Thyroid gland (tissue), 4 donors: ENCODE measurements around the gene TOM1L2.

ENCODE experiments used
- POLR2A ChIP-seq, 2 donors: fragments of 450-650 bp; IDR thresholded peaks; one replicate each; pipeline ENCODE4 v1.6.1; 2017; ENCODE audit warnings: antibody characterized with exemption in 2 of 2, mild to moderate bottlenecking in 2 of 2, moderate library complexity in 1 of 2
- TF ChIP-seq, protein P1 (sequence below), 6 experiments: fragments of 200-600 bp in 3 of 6; fragments of 450-650 bp in 3 of 6; sonication (generic) in 3 of 6; IDR thresholded peaks; one replicate each; pipeline ENCODE4 v1.5.1; 2016 to 2019; ENCODE audit warnings: antibody characterized with exemption in 6 of 6, mild to moderate bottlenecking in 2 of 6, inconsistent platforms in 1 of 6, moderate library complexity in 1 of 6

DNA sequence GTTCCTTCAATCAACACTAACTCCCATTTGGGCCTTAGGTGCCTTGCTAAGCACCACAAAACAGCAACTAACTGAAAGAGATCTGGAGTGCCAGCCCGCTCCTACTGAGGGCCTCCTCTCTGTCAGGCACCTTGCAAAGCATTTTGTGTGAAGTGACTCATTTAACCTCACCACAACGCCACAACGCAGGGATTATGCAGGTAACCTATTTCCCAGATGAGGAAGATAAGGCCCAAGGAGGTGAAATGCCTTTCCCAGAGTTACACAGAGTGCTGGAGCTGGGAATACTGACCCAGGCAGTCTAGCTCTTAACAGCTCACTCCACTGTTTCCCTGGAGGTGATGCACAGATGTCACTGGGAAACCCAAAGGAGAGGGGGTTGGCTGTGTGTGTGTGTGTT lies 33.3 kb upstream of the TOM1L2 start:
- TF ChIP-seq, protein P1, sequence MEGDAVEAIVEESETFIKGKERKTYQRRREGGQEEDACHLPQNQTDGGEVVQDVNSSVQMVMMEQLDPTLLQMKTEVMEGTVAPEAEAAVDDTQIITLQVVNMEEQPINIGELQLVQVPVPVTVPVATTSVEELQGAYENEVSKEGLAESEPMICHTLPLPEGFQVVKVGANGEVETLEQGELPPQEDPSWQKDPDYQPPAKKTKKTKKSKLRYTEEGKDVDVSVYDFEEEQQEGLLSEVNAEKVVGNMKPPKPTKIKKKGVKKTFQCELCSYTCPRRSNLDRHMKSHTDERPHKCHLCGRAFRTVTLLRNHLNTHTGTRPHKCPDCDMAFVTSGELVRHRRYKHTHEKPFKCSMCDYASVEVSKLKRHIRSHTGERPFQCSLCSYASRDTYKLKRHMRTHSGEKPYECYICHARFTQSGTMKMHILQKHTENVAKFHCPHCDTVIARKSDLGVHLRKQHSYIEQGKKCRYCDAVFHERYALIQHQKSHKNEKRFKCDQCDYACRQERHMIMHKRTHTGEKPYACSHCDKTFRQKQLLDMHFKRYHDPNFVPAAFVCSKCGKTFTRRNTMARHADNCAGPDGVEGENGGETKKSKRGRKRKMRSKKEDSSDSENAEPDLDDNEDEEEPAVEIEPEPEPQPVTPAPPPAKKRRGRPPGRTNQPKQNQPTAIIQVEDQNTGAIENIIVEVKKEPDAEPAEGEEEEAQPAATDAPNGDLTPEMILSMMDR (IDR thresholded peaks at IDR 0.05) = no peak
- TF ChIP-seq POLR2A (IDR thresholded peaks at IDR 0.05) = no peak
